Measurements from ENCODE around the gene CYP4F8. TPM values are rescaled to one million over a fixed set of nuclear protein-coding genes. Genes with fewer than 3 reads are reported as not detected.

CYP4F8 gene
- total RNA-seq, result not detected in 2 replicates

GRCh38 chr19:15614507-15615379 is at the start of gene CYP4F8:
TSS of gene CYP4F8 (plus strand) at chr19:15615218. CDS start at chr19:15615617, 399 bp downstream.

GRCh38 chr19:15640294-15640903 is 25.4 kb downstream of the CYP4F8 start, which contains the start of gene CYP4F3:
TSS of gene CYP4F3 (plus strand) at chr19:15640897. CDS start at chr19:15641416, 519 bp downstream.

GRCh38 chr19:15672580-15673175 is 57.7 kb downstream of the CYP4F8 start, which contains the start of gene CYP4F12:
TSS of gene CYP4F12 (plus strand) at chr19:15673087. CDS start at chr19:15673530, 443 bp downstream.

Other genes starting within 250 kb of the CYP4F8 start
- 11.6 and 15.8 TPM in 2 replicates for gene AKAP8, start 235.4 kb upstream of the CYP4F8 start, total RNA-seq
- 63.5 and 65.0 TPM in 2 replicates for gene AKAP8L, start 196.2 kb upstream of the CYP4F8 start, total RNA-seq
- gene WIZ, start 165.3 kb upstream of the CYP4F8 start, total RNA-seq, result 7.1 and 18.7 TPM in 2 replicates
- under 0.01 TPM in 1 of 2 replicates, not detected in the other for gene RASAL3, start 150.7 kb upstream of the CYP4F8 start, total RNA-seq
- gene PGLYRP2, start 135.7 kb upstream of the CYP4F8 start, total RNA-seq, result not detected in 2 replicates
- gene CYP4F22, start 106.7 kb upstream of the CYP4F8 start, total RNA-seq, result not detected in 2 replicates
- gene CYP4F3, start 25.7 kb downstream of the CYP4F8 start, total RNA-seq, result not detected in 2 replicates
- not detected in 2 replicates for gene CYP4F12, start 57.9 kb downstream of the CYP4F8 start, total RNA-seq
- not detected in 2 replicates for gene OR10H2, start 112.8 kb downstream of the CYP4F8 start, total RNA-seq
- gene OR10H3, start 122.8 kb downstream of the CYP4F8 start, total RNA-seq, result not detected in 2 replicates
- gene OR10H5, start 172.4 kb downstream of the CYP4F8 start, total RNA-seq, result not detected in 2 replicates
- not detected in 2 replicates for gene OR10H1, start 200.4 kb downstream of the CYP4F8 start, total RNA-seq